ENCODE data around the gene GRK7.

DNA sequence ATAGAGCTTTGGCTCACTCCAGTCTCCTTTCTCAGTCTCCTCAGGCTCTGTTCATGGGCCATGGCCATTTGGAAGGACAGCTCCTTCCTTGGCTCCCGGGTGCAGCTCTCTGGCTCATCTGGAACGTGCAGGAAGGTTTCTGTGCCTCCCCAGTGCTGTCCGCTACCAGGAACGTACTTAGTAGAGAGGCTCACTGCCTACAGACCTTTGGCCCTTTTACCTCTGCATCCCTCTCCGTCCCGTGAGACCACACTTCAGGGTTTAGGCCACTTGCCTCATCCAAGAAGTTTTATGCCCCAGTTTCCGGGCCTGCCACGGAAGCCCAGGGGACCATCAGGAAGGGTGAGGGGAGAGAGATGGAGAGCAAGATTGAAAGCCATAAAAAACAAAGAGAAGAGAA is 20.9 kb downstream of the GRK7 start:
- TF ChIP-seq, protein P1, sequence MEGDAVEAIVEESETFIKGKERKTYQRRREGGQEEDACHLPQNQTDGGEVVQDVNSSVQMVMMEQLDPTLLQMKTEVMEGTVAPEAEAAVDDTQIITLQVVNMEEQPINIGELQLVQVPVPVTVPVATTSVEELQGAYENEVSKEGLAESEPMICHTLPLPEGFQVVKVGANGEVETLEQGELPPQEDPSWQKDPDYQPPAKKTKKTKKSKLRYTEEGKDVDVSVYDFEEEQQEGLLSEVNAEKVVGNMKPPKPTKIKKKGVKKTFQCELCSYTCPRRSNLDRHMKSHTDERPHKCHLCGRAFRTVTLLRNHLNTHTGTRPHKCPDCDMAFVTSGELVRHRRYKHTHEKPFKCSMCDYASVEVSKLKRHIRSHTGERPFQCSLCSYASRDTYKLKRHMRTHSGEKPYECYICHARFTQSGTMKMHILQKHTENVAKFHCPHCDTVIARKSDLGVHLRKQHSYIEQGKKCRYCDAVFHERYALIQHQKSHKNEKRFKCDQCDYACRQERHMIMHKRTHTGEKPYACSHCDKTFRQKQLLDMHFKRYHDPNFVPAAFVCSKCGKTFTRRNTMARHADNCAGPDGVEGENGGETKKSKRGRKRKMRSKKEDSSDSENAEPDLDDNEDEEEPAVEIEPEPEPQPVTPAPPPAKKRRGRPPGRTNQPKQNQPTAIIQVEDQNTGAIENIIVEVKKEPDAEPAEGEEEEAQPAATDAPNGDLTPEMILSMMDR (IDR thresholded peaks at IDR 0.05) = no peak
- TF ChIP-seq POLR2AphosphoS5 (IDR thresholded peaks at IDR 0.05) = no peak
- TF ChIP-seq POLR2A (IDR thresholded peaks at IDR 0.05) = no peak
- TF ChIP-seq EP300 (IDR thresholded peaks at IDR 0.05; ENCODE audit: low read depth) = no peak

Data from transverse colon (tissue), 4 donors.